HG03135 (cell line): ENCODE results near the gene ATXN3L.

Source experiments
- ATAC-seq: cut with Tn5 transposase; IDR thresholded peaks from one replicate; pipeline ENCODE4 v1.9.1; 2021; ENCODE audit warnings: mild to moderate bottlenecking, moderate library complexity; ENCODE audit not compliant: unreplicated experiment

ATXN3L gene

DNA sequence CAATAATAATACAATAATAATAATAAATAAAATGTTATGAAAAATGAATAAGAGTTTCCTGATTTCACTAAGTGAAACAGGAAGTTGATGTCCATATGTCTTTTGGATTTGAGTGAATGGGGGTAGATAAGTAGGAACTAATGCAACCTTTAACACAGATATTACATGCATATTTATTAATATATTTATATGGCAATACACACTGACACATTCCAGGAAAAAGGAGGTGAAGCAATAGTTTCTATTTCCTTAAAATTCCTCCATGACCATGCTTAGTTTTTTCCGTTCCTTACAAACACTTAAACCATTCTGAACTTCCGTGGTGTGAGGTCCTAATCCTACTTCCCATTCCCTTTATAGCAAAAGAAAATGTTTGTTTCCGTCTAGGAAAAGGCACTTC lies 48.3 kb downstream of the ATXN3L start:
- ATAC-seq = no peak

DNA sequence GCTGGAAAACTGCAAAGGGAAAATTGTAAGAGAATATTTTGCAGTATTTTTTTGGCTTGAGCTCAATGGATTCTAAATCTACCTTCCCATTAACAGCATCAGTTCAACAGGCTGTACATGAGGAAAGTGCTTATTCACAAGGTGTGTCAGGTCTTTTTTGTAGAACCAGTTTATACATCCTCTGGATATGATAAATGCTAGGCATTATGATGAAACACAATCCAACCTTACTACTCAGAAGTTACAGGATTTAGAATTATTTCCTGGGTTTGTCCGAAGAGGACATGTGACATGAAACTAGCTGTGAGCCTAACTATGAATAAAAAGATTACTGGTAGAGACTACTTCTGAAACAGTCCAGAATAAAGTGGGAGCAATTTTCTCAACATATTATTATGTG lies 49.5 kb downstream of the ATXN3L start:
- ATAC-seq = no peak

DNA sequence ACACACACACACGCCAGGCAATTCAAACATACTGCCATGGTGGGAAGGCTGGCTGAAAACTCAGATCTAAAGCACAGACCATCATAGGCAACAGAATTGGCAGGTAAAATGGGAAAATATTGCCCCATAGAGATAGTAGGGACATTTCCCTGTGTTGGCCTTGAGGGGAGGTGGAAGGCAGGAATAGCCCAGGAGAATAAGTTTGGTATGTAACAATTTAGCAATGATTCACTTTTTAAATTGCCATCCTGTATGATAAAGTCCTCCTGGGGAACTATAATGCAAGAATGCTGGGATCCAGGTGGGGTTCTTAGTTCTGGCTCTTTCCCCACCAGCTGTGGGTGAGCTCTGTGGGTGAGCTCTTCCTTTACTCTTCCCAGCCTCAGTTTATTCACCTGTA lies 51.0 kb downstream of the ATXN3L start:
- ATAC-seq = no peak
